Esophagus muscularis mucosa (tissue), 4 donors: ENCODE measurements around the gene TMEM123. TPM values are rescaled to one million over a fixed set of nuclear protein-coding genes. Genes with fewer than 3 reads are reported as not detected.

Experiments used
- DNase-seq: peaks from one replicate; pipeline ENCODE4 v3.0.0-alpha.2; 2017; ENCODE audit errors: extremely low spot score
- H3K27ac ChIP-seq, 4 donors: fragments of 200-600 bp; sonication (generic); replicated peaks in 1 of 4; 1 replicate in 3 of 4; 2 replicates in 1 of 4; pipeline ENCODE4 v1.5.1; 2016 to 2019; ENCODE audit warnings: mild to moderate bottlenecking in 1 of 4
- H3K27me3 ChIP-seq, 4 donors: fragments of 200-600 bp; sonication (generic); one replicate each; pipeline versions ENCODE4 v1.5.1 to v1.6.0; 2016 to 2019
- H3K36me3 ChIP-seq, 4 donors: fragments of 200-600 bp; sonication (generic); one replicate each; pipeline ENCODE4 v1.5.1; 2016 to 2019
- H3K4me1 ChIP-seq, 4 donors: fragments of 200-600 bp; sonication (generic); one replicate each; pipeline ENCODE4 v1.5.1; 2016 to 2019
- H3K4me3 ChIP-seq, 4 donors: fragments of 200-600 bp; sonication (generic); 1 replicate in 2 of 4; 2 replicates in 2 of 4; pipeline ENCODE4 v1.5.1; 2016 to 2019; ENCODE audit warnings: mild to moderate bottlenecking in 4 of 4, moderate library complexity in 1 of 4
- H3K9me3 ChIP-seq, 4 donors: fragments of 200-600 bp; sonication (generic); 1 replicate in 3 of 4; 2 replicates in 1 of 4; pipeline ENCODE4 v1.5.1; 2016 to 2019
- EP300 ChIP-seq: sonication (generic); formaldehyde crosslinking; IDR thresholded peaks from one replicate; pipeline ENCODE4 v1.6.1; 2017; ENCODE audit warnings: antibody characterized with exemption
- POLR2A ChIP-seq: fragments of 450-650 bp; IDR thresholded peaks from one replicate; pipeline ENCODE4 v1.6.1; 2017; ENCODE audit warnings: antibody characterized with exemption, moderate library complexity, mild to moderate bottlenecking, low read depth
- POLR2AphosphoS5 ChIP-seq, 2 donors: sonication (generic); formaldehyde crosslinking; IDR thresholded peaks; one replicate each; pipeline ENCODE4 v1.6.1; 2017; ENCODE audit warnings: antibody characterized with exemption in 2 of 2
- WGBS: methylation state at CpG from one replicate; pipeline ENCODE4 v1.1.5; 2018; 5-methylcytosine and 5-hydroxymethylcytosine counted together
- intact Hi-C: fragments of 100-400 bp; cut with DNase I; formaldehyde crosslinking; loops from one replicate; pipeline ENCODE4 v1.15.1; 2023
- total RNA-seq, 4 donors: library from RNA; depleted of rRNA; stranded (reverse); fragments of >200 nt; gene quantifications; one replicate each; pipeline versions ENCODE4 v1.1.0 to v1.2.1, GENCODE V29; 2016
- TF ChIP-seq, protein P1 (sequence below), 3 experiments: fragments of 200-600 bp in 2 of 3; fragments of 450-650 bp in 1 of 3; sonication (generic) in 2 of 3; IDR thresholded peaks; one replicate each; pipeline ENCODE4 v1.5.1; 2017 to 2019; ENCODE audit warnings: antibody characterized with exemption in 3 of 3, mild to moderate bottlenecking in 2 of 3, moderate library complexity in 1 of 3

Gene TMEM123
- total RNA-seq, 4 donors from 2014 or later: 82.7 to 116 (median 88.8) TPM

DNA sequence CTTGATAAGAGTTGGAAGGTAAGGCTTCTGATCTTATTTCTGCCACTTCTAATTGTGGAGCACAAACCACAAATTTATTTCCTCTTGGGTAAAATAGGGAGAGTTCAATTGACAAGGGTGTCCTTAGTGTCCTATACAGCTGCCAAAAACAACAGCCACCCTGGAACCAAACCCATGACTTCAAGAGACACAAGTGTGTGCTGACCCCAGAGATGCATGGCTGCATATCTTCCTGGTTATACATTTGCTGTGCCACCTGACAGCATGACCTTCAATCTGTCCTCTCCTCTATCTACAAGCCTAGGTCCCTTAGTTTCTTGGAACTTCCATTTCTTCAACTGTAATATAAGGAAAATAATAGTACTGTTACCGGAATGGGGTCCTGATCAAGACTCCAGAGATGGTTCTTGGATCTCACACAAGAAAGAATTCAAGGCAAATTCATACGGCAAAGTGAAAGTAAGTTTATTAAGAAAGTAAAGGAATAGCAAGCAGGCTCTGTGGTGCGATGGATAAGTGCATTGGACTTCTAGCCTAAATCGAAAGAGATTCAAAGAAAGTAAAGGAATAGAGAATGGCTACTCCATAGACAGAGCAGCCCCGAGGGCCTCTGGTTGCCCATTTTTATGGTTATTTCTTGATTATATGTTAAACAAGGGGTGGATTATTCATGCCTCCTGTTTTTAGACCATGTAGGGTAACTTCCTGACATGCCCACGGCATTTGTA, 15.5 kb upstream of the TMEM123 start:
- intact Hi-C loops: no loop called here
- no peak for TF ChIP-seq POLR2AphosphoS5 (IDR thresholded peaks at IDR 0.05)
- no peak for TF ChIP-seq POLR2A
- TF ChIP-seq EP300: no peak
- TF ChIP-seq, protein P1, sequence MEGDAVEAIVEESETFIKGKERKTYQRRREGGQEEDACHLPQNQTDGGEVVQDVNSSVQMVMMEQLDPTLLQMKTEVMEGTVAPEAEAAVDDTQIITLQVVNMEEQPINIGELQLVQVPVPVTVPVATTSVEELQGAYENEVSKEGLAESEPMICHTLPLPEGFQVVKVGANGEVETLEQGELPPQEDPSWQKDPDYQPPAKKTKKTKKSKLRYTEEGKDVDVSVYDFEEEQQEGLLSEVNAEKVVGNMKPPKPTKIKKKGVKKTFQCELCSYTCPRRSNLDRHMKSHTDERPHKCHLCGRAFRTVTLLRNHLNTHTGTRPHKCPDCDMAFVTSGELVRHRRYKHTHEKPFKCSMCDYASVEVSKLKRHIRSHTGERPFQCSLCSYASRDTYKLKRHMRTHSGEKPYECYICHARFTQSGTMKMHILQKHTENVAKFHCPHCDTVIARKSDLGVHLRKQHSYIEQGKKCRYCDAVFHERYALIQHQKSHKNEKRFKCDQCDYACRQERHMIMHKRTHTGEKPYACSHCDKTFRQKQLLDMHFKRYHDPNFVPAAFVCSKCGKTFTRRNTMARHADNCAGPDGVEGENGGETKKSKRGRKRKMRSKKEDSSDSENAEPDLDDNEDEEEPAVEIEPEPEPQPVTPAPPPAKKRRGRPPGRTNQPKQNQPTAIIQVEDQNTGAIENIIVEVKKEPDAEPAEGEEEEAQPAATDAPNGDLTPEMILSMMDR (IDR thresholded peaks at IDR 0.05): no peak
- no peaks in the 10 kb centered on the region for H3K9me3 ChIP-seq
- WGBS: 89% methylated on average over 6 of the region's 6 CpGs
- DNase-seq: peak; percentile 68
- no peaks in the 10 kb centered on the region for H3K27me3 ChIP-seq
- no peak overlapping the region for H3K4me3 ChIP-seq
- no peak overlapping the region for H3K27ac ChIP-seq
- H3K36me3 ChIP-seq: no peaks in the 10 kb centered on the region
- H3K4me1 ChIP-seq: peaks cover 4 to 12% (median 7%) of the 10 kb centered on the region in 4 donors

DNA sequence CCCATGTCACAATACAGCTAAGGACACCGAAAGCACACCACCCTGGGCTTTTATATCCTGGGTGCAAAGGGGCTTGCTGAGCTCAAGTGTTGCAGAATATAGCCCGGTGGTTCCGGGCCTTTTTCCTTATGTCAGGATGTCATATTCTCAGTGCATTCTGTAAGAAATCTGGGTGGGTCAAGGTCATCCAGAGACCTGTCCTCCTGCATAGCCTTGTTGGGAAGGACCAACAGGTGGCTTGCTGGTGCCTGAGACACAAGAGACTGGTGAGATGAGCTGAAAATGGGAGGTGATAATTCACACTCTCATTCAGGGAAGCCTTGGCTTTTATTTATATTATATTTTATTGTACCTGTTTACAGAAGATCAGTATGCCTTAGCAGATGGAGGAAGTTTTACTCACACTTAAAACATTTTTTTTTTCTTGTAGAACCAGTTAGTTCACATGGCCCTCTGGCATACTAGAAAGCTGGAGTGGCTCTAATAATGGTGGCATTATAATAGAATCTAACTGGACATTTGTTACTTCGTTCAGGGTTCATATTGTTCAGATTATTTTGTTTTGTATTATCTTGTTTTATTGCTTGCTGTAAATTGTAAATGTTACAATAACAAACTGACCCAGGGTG, 14.6 kb upstream of the TMEM123 start:
- intact Hi-C loops: no loop called here
- TF ChIP-seq, protein P1 (IDR thresholded peaks at IDR 0.05): no peak
- TF ChIP-seq POLR2AphosphoS5 (IDR thresholded peaks at IDR 0.05) (no peak), EP300 (no peak), POLR2A (no peak)
- Histone ChIP-seq H3K27me3 (no peaks in the 10 kb centered on the region), H3K4me1 (peaks cover 4 to 12% (median 7%) of the 10 kb centered on the region in 4 donors), H3K9me3 (no peaks in the 10 kb centered on the region), H3K4me3 (no peak overlapping the region), H3K36me3 (no peaks in the 10 kb centered on the region), H3K27ac (no peak overlapping the region)
- DNase-seq: no peak
- WGBS: 94% methylated on average over 3 of the region's 4 CpGs

DNA sequence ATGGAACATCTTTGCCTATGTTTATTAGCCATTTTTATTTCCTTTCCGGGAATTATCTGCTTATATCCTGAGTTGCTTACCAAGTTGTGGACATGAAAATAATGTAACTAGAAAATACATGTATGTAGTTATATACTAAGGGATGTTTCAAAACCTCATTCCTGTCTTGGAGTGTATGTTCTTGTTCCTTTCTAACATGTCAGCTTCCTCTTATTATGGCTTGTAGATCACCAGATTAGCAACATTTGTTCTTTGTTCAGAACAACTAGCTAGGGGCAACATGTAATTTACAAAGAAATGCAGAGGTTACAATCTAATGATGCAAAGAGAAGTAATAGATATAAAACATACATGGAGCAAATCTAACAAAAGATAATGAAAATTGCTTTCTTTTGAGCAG, 13.1 kb upstream of the TMEM123 start:
- 73% methylated on average over 1 of the region's 1 CpG for WGBS
- Histone ChIP-seq H3K36me3 (no peaks in the 10 kb centered on the region), H3K9me3 (no peaks in the 10 kb centered on the region), H3K27me3 (no peaks in the 10 kb centered on the region), H3K4me3 (no peak overlapping the region), H3K27ac (no peak overlapping the region), H3K4me1 (peaks cover 4 to 12% (median 7%) of the 10 kb centered on the region in 4 donors)
- TF ChIP-seq, protein P1 (IDR thresholded peaks at IDR 0.05): no peak
- no peak for TF ChIP-seq POLR2AphosphoS5 (IDR thresholded peaks at IDR 0.05)
- no peak for TF ChIP-seq POLR2A
- intact Hi-C loops: no loop called here
- no peak for DNase-seq

DNA sequence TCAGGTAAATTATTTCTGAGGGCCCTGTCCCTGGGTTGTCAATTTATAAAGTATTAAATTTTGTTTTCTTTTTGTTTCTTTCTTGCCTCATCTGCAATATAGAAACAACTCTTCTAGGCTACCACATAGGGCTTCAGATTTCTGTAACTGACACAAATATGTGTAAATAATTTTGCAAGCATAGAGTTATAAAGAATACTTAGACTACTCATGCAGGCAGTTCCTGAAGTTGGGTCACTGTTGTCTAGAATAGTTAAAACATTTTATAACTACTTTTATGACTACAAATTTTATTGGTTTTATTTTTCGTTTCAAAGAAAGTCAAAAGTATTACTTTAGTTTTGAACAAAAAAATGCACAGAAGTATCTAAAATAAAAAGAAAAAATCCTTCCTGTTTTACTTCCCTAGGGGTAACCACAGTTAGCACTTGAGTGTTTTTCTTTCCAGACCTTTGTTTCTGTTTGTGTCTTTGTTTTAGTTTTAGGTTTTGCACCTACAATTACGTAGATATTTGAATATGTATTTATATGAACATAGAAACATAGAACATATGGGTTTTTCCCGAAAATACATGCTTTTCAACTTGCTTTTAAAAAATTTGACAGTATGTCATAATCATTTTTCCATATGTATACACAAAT, 12.4 kb upstream of the TMEM123 start:
- H3K4me1 ChIP-seq: peaks cover 4 to 12% (median 7%) of the 10 kb centered on the region in 4 donors
- no peaks in the 10 kb centered on the region for H3K27me3 ChIP-seq
- 70% methylated on average over 3 of the region's 3 CpGs for WGBS
- no peak overlapping the region for H3K27ac ChIP-seq
- H3K4me3 ChIP-seq: no peak overlapping the region
- DNase-seq: no peak
- no peaks in the 10 kb centered on the region for H3K36me3 ChIP-seq
- intact Hi-C loops: no loop called here
- H3K9me3 ChIP-seq: no peaks in the 10 kb centered on the region
- TF ChIP-seq POLR2A (no peak), POLR2AphosphoS5 (IDR thresholded peaks at IDR 0.05) (no peak), EP300 (no peak)
- TF ChIP-seq, protein P1 (IDR thresholded peaks at IDR 0.05): no peak
